ENCODE results near the gene HINT2.

HINT2 gene

DNA sequence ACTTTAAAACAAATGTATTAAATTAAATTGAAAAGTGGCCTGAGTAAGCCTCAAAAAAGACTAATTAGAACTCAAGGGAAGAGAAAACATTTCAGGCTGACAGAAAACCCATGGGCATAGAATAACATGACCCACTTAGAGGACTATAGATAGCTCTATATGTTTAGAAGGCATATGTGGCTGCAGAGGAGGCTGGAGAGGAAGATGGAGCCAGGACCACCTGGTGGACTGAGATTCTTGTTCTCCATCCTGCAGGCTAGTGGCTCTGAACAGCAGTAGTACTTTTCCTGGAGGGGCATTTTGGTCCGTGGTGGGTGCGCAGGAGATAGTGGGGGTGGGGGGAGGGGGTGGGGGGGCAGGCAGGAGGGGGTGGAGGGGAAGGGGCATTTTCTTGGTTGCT lies 33.8 kb downstream of the HINT2 start:
- TF ChIP-seq, protein P1, sequence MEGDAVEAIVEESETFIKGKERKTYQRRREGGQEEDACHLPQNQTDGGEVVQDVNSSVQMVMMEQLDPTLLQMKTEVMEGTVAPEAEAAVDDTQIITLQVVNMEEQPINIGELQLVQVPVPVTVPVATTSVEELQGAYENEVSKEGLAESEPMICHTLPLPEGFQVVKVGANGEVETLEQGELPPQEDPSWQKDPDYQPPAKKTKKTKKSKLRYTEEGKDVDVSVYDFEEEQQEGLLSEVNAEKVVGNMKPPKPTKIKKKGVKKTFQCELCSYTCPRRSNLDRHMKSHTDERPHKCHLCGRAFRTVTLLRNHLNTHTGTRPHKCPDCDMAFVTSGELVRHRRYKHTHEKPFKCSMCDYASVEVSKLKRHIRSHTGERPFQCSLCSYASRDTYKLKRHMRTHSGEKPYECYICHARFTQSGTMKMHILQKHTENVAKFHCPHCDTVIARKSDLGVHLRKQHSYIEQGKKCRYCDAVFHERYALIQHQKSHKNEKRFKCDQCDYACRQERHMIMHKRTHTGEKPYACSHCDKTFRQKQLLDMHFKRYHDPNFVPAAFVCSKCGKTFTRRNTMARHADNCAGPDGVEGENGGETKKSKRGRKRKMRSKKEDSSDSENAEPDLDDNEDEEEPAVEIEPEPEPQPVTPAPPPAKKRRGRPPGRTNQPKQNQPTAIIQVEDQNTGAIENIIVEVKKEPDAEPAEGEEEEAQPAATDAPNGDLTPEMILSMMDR (IDR thresholded peaks at IDR 0.05; ENCODE audit: low read depth, low read length, missing control alignments): no peak
- no peak overlapping the region for H3K4me3 ChIP-seq (ENCODE audit: low read depth, low read length)
- DNase-seq (ENCODE audit: low read depth): no peak

DNA sequence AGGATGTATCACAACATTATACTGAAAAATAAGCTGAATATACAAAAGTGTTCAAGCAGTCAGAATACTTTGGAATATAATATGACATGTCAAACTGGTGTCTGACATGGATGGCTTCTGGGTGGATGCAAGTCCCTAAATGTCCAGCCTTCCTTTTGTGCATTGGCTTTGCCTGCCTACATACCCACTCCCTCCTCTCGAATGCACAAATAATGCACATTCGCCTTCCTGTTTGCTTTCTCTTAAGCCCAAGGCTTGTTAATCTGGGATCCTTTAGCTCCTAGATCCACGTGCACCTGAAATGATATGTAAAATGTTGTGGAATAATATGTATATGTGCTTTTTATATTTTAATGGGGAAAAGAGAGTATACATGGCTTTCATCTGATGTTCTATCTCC lies 36.3 kb downstream of the HINT2 start:
- no peak for DNase-seq (ENCODE audit: low read depth)
- H3K4me3 ChIP-seq (ENCODE audit: low read depth, low read length): no peak overlapping the region
- TF ChIP-seq, protein P1 (IDR thresholded peaks at IDR 0.05; ENCODE audit: low read depth, low read length, missing control alignments): no peak

DNA sequence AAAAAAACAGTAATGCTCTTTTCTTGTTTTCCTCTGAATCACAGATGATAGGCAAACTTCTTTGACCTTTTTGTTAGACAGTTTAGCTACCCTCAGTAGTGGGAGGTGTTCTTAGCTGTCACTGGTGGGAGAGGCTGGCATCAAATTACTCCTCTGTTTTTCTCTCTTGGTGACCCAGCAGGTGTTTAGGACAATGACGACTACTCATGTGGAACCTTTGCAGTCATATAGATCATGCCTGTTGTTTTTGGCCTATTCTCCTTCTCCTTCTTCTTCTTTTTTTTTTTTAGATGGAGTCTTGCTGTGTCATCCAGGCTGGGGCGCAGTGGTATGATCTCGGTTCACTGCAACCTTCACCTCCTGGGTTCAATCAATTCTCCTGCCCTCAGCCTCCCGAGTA lies 38.8 kb downstream of the HINT2 start:
- no peak for DNase-seq (ENCODE audit: low read depth)
- no peak overlapping the region for H3K4me3 ChIP-seq (ENCODE audit: low read depth, low read length)
- TF ChIP-seq, protein P1 (IDR thresholded peaks at IDR 0.05; ENCODE audit: low read depth, low read length, missing control alignments): no peak

DNA sequence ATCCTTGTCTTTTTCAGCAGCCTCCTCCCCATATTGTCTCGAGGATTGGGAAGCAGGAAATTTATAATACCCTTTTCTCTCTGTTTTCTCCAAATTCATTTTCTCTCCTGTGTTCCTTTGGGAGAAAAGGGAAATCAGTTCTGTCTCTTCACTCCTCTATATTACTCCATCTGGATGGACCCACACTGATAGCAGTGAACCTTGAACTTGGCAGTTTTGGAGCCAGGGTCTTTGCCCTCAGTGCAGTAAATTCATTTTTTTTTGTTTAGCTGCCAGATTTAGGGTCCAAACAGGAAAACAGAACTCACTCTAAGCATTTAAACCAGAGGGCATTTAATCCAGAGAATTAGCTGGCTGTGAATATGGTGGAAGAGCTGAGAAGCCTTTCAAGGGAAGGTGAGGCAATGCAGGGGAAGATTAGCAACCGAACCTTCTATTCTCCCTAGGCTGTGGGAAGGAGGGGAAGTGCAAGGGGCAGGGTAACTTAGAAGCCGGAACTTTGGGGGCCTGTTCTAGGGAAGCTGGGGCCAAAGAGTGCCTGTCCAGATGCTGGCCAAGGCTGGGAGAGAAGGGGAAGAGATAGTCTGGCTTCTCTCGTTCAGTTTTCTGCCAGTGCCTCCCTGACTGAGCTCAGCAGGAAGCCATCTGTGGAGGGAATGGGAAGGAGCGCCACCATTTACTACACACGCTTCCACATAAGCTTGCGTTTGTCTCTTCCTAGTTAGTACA lies 39.8 kb downstream of the HINT2 start:
- TF ChIP-seq, protein P1 (IDR thresholded peaks at IDR 0.05; ENCODE audit: low read depth, low read length, missing control alignments): no peak
- H3K4me3 ChIP-seq (ENCODE audit: low read depth, low read length): no peak overlapping the region
- DNase-seq (ENCODE audit: low read depth): no peak

DNA sequence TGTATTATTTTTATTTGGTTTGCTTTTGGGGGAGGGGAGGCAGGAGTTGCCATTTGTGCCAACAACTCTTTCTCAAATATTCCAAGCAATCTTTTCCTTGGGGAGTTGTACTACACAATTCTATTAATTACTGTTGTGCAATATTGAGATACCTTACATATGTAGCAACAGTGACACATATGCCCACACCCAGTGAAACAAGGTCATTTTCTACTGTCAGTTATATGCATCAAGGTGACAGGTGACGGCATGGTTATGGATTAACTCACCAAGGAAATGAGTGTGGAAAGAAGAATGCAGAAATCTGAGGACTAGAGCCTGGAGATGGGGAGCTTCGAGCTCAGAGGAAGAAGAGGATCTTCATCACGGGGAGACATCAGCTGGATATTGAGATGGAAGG lies 42.9 kb downstream of the HINT2 start:
- TF ChIP-seq, protein P1 (IDR thresholded peaks at IDR 0.05; ENCODE audit: low read depth, low read length, missing control alignments): no peak
- no peak for DNase-seq (ENCODE audit: low read depth)
- H3K4me3 ChIP-seq (ENCODE audit: low read depth, low read length): no peak overlapping the region

DNA sequence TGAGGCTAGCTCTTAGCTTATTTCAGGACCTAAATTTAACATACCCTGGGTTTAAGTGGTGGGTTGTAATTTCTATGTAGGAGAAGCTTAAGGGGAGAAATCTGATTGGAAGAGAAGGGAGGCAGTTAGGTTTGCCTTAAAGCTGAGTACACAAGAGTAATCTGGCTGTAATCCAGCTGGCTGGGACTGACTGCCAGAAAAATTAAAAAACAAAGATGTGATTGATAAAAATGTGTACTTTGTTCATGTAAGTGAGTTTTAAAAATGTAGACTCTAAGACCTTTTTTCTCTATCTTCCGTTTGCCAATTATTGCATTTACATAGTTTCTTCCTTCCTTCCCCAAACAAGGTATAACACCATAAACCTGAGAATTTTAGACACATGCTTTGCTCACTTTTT lies 43.3 kb downstream of the HINT2 start:
- no peak overlapping the region for H3K4me3 ChIP-seq (ENCODE audit: low read depth, low read length)
- TF ChIP-seq, protein P1 (IDR thresholded peaks at IDR 0.05; ENCODE audit: low read depth, low read length, missing control alignments): no peak
- no peak for DNase-seq (ENCODE audit: low read depth)

DNA sequence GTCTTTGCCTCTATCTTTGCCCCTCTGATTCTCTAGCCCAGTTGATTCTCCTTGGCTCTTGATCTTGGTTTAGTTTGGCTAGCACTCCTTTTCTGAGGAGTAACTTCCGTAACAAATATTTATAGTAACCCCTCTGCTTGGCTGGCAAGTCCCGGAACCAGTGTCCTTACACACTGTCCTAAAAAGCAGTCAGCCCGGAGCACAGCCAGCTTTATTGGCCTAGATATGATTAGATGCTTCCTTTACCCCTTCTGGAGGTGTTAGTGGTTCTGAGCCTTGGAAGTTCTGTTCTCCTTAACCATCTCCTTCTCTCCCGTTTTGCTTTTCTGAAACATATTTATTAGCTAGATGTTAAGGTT lies 43.8 kb downstream of the HINT2 start:
- DNase-seq (ENCODE audit: low read depth): no peak
- TF ChIP-seq, protein P1 (IDR thresholded peaks at IDR 0.05; ENCODE audit: low read depth, low read length, missing control alignments): no peak
- no peak overlapping the region for H3K4me3 ChIP-seq (ENCODE audit: low read depth, low read length)
